Activated CD4-positive, alpha-beta T cell treated with anti-CD3 and anti-CD28 coated beads for 1 hour (primary cell): ENCODE results near the gene CHN2.

Experiments used
- DNase-seq: peaks from one replicate; pipeline ENCODE4 v3.0.0-alpha.2; 2020

CHN2 gene

GRCh38 chr7:29412912-29413311 lies 218.3 kb downstream of the CHN2 start:
- no peak for DNase-seq

DNA sequence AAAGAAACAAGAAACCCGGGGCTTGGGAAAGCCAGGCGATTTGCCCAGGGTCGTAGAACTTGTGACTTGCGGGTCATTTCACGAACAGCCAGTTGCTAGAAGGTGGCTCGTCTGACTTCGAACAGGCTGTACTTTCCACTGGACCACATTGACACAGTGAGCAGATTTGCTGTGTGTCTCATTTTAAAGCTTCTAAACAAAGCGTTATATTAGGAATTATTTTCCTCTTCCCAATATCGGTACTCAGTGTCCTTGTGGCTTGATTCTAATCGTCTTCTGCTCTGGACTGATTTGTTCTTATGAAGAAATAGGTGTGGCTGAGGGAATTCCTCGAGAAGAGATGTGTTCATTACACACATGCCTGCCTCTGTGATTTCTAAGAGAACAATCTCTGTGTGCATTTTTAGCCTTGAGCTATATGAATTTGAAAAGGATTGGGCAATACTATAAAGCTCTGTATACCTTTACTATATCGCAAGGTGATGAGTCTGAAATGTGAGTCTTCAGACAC lies 219.1 kb downstream of the CHN2 start:
- no peak for DNase-seq

- no peak for DNase-seq
Observed at GRCh38 chr7:29414216-29414615, 219.6 kb downstream of the CHN2 start.

DNA sequence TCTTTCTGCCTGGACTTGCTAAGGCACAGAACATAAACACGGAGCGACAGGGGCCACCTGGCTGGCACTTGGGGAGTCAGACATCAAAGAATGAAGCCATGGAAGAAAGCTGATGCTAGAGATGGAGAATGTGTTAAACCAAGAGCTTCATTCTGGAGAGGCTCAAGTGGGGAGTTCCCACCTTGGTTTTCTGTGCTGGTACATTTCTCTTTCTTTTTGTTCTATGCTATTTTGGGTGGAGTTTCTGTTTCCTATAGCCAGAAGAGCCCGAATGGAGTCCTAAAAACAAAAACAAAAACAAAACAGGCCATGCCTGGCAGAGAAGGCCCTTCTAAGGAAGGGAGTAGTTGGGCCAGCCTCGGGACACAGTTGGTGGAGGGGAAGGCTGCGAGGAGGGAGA lies 220.6 kb downstream of the CHN2 start:
- DNase-seq: no peak

GRCh38 chr7:29416276-29416937 lies 221.8 kb downstream of the CHN2 start:
- DNase-seq: no peak

DNA sequence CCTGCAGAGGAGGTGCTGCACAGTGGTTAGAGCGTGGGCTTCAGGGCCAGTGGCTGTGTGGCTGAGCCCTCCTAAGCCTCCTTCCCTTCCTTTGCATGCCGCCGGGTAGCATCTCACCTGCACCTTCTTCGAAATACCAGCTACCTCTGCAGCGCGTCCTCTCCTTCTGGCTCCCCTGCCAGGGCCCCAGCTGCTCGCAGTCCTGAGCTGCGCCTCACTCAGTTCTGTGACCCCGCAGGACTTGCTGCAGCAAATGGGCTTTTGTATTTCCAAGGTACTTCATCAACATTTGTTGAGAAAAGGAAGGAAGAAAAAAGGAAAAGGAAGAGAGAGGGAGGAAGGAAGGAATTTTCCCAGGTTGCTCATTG lies 222.3 kb downstream of the CHN2 start:
- DNase-seq: no peak

- DNase-seq: no peak
Observed at GRCh38 chr7:29418056-29418455, 223.5 kb downstream of the CHN2 start.

DNA sequence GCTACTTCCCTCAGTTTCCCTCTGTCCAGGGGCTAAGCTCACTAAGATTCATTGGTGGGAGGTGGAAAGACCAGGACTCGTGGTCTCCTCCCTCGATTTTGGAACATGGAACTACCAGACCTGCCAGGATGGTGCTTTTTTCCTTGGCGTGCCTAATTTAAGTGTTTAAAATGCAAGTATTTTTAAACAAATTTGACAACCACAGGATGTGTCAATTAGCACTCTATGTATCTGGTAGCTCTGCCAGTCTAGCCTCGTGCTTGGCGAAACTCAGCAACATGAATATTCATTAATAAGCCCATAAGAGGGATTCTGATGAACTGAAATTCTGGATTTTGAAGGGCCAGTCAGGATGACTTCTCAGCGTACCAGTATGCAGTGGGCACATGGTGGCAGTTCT lies 224.1 kb downstream of the CHN2 start:
- no peak for DNase-seq

DNA sequence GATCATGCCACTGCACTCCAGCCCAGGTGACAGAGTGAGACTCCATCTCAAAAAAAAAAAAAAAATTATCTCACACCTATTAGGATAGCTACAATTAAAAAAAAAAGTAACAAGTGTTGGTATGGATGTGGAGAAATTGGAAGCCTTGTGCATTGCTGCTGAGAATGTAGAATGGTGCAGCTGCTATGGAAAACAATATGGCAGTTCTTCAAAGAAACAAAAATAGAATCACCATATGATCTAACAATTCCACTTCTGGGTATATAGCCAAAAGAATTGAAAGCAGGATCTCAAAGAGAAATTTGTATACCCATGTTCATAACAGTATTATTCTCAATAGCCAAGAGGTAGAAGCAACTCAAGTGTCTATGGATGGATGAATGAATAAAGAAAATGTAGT lies 225.4 kb downstream of the CHN2 start:
- no peak for DNase-seq

DNA sequence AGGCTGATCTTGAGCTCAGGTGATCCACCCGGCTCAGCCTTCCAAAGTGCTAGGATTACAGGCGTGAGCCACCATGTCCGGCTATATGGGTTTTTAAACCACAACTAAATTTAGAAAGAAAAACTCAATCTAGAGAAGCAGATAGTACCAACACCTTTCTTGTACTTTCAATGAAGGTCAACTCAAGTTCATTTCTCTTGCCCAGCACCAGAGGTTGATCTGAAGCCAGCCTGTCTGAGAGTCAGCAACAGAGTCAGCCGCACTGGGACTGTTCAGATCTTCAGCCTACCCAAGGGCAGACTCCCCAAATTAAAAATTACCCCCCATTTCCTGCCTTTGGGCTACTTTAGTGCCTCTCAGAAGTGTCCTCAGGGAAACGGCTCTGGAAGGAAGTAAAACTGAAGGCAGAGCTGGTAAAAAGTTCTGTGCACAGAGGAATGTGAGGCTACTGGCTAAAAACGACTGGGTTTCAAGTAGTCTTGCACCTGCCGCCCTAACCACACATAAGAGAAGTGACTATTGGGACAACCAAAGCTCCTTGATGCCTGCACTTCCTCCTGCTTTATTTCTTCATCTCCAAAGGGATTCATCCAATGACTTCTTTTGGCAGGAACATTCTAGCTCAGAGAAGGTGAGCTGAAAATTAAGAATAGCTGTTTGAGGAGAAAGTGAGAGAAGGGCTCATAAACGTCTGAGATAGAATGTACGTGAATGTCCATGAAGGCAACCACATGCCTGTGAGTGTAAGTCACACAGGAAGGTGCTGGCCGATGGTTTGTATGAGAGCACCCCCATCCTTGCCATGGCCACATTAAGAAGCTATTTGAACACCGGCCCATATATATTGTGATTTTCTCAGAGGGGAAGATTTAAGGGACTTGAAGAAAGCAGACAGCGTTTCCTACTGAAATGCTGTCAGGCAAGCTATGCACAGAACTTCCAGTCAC lies 226.7 kb downstream of the CHN2 start:
- no peak for DNase-seq

DNA sequence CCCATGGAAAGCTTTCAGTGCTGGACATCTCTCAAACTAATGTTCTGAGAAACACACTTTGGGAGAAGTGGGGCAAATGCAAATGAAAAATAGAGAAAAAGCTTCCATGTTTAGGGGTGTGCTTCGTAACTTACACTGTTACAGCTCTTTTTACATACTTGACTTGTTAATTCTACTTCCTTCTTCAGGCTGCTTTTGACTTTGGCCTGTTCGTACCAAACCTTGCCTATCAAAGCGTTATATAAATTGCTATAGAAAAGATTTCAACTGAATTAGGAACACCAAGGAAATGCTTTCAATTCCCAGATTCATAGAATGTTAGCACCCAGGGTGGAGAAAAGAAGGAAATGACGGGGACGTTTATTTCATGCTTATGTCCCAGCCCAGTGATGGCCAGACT lies 228.3 kb downstream of the CHN2 start:
- DNase-seq: no peak

DNA sequence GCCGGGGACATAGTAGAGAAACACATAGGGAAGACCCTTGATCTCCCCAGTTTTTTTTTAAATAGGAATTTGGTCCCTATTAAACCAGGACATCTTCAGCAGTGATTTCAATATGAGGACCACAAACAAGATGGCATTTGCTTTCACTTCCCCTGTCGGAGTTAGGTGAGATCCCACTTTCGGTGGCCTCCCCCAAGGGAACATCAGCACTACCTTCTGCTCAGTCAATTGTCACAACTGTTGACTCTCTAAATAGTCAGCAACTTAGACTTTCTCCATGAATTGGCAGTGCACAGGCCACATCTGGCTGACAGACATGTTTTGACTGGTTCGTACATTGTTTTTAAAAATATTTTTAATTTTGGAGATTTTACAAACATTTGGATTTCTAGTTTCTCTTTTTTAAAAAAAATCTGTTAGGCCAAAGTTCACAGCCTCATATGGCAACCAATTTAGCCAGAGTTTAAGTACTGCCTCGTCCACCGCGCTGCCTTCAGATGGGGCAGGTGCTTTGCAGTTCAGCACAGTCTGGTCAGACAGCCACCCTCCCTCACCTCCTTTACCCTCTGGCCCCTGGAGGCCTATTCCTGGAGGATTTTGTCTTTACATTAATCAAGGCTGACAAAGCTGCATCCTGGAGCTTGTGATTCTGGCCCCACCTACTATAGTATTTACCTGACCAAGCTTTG lies 229.9 kb downstream of the CHN2 start:
- DNase-seq: no peak

- DNase-seq: no peak
Observed at GRCh38 chr7:29424984-29425309, 230.4 kb downstream of the CHN2 start.

DNA sequence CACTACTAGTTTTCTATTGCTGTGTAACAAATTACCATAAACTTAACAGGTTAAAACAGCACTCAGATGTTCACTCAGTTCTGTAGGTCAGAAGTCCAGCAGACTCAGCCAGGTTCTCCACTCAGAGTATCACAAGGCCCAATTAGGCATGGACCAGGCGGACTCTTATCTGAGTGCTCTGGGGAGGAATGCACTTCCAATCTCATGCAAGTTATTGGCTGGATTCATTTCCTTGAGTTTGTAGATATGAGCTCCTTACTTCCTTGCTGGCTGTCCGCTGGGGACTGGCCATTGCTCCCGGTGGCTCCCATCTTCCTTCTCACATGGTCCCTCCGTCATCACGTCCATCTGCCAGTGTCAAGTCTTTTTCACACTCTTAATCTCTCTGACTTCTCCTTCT lies 232.0 kb downstream of the CHN2 start:
- no peak for DNase-seq

GRCh38 chr7:29429401-29429800 lies 234.8 kb downstream of the CHN2 start:
- no peak for DNase-seq

GRCh38 chr7:29430279-29430949 lies 235.8 kb downstream of the CHN2 start:
- DNase-seq: no peak

DNA sequence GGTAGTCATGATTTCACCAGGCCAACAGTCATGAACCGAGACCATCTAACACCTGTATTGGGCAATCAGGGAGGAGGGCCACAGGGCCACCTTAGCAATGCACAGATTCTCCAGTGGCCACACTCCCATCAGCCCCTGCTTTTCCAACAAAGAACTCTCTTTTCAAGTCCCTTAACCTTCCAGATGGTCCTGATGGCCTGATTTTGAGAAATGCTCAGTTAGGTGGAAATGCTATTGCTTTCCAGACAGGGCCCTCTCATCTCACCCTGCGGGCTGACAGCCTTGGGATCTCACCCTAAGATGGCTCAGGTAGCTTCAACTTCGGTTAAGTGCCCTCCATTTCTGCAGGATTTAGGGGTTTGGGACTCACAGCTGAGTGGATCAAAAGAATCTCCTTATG lies 237.1 kb downstream of the CHN2 start:
- DNase-seq: no peak

- no peak for DNase-seq
Observed at GRCh38 chr7:29432721-29433120, 238.1 kb downstream of the CHN2 start.

DNA sequence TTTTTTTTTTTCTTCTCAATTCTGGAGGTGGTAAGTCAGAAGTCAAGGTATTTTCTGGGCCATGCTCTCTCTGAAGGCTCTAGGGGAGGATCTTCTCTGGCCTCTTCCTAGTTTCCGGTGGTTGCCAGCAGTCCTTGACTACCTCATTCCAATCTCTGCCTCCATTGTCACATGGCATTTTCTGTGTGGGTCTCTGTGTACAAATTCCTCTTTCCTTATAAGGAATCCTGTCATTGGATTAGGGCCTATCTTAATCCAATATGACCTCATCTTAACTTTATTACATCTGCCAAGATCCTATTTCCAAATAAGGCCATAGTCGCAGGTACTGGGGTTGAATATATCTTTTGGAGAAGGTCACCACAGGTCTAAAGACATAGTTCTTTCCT lies 239.8 kb downstream of the CHN2 start:
- DNase-seq: no peak

- DNase-seq: no peak
Observed at GRCh38 chr7:29435167-29435566, 240.6 kb downstream of the CHN2 start.

- no peak for DNase-seq
Observed at GRCh38 chr7:29435902-29436301, 241.3 kb downstream of the CHN2 start.

- no peak for DNase-seq
Observed at GRCh38 chr7:29442146-29442545, 247.6 kb downstream of the CHN2 start.

DNA sequence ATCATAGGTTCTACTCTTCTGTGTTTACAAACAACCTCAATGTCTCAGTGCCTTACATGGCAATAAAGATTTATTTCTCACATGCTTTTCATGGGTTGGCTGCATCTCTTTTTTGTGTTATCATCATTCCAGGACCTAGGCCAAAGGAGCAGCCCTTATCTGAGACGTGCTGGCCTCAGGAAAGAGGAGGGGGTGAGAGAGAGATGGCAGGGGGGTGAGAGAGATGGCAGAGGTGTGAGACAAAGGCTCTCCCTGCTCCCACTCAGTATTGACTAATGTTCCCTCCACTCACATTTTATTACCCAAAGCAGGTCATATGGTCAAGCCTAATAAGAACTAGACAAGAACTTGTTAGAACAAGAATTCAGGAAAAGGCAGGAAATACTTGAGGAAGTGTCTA lies 249.0 kb downstream of the CHN2 start:
- DNase-seq: no peak
